PFSK-1 (cell line): ENCODE data around the gene RGS6.

Experiments
- FOXP2 ChIP-seq: optimal IDR thresholded peaks from 2 replicates; pipeline ENCODE3; 2011; ENCODE audit warnings: borderline replicate concordance, control low read depth, inconsistent platforms; ENCODE audit not compliant: insufficient read depth; ENCODE audit errors: extremely low read length, extremely low read depth
- POLR2AphosphoS5 ChIP-seq: IDR thresholded peaks from 2 replicates; pipeline ENCODE4 v1.6.1; 2012; ENCODE audit warnings: low read depth, mild to moderate bottlenecking, control low read depth, low read length, moderate library complexity
- SIN3A ChIP-seq: IDR thresholded peaks from 2 replicates; pipeline ENCODE4 v1.6.1; 2012; ENCODE audit warnings: mild to moderate bottlenecking, low read length, moderate library complexity, borderline replicate concordance; ENCODE audit not compliant: insufficient read depth
- TAF1 ChIP-seq: IDR thresholded peaks from 2 replicates; pipeline ENCODE4 v1.6.1; 2012; ENCODE audit warnings: low read length, control low read depth, borderline replicate concordance; ENCODE audit not compliant: insufficient read depth
- TF ChIP-seq, protein P1 (sequence below), 2 experiments: IDR thresholded peaks; 2 replicates each; pipeline versions ENCODE4 v1.6.1 to v1.8.0; 2011 to 2012; ENCODE audit warnings: low read depth in 2 of 2, low read length in 2 of 2, control low read depth in 1 of 2, inconsistent platforms in 1 of 2, mild to moderate bottlenecking in 1 of 2, moderate library complexity in 1 of 2; ENCODE audit not compliant: insufficient read depth in 1 of 2

RGS6 gene

GRCh38 chr14:71933001-71933587 is 865 bp downstream of the RGS6 start:
- TF ChIP-seq FOXP2: no peak
- no peak for TF ChIP-seq TAF1
- TF ChIP-seq, protein P1, sequence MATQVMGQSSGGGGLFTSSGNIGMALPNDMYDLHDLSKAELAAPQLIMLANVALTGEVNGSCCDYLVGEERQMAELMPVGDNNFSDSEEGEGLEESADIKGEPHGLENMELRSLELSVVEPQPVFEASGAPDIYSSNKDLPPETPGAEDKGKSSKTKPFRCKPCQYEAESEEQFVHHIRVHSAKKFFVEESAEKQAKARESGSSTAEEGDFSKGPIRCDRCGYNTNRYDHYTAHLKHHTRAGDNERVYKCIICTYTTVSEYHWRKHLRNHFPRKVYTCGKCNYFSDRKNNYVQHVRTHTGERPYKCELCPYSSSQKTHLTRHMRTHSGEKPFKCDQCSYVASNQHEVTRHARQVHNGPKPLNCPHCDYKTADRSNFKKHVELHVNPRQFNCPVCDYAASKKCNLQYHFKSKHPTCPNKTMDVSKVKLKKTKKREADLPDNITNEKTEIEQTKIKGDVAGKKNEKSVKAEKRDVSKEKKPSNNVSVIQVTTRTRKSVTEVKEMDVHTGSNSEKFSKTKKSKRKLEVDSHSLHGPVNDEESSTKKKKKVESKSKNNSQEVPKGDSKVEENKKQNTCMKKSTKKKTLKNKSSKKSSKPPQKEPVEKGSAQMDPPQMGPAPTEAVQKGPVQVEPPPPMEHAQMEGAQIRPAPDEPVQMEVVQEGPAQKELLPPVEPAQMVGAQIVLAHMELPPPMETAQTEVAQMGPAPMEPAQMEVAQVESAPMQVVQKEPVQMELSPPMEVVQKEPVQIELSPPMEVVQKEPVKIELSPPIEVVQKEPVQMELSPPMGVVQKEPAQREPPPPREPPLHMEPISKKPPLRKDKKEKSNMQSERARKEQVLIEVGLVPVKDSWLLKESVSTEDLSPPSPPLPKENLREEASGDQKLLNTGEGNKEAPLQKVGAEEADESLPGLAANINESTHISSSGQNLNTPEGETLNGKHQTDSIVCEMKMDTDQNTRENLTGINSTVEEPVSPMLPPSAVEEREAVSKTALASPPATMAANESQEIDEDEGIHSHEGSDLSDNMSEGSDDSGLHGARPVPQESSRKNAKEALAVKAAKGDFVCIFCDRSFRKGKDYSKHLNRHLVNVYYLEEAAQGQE (IDR thresholded peaks at IDR 0.05; ENCODE audit: insufficient read depth in 1 of 2, low read depth in 2 of 2, low read length in 2 of 2): no peak
- TF ChIP-seq SIN3A: no peak

- TF ChIP-seq SIN3A: no peak
- TF ChIP-seq, protein P1 (IDR thresholded peaks at IDR 0.05; ENCODE audit: insufficient read depth in 1 of 2, low read depth in 2 of 2, low read length in 2 of 2): no peak
- TF ChIP-seq FOXP2: no peak
- no peak for TF ChIP-seq POLR2AphosphoS5
- no peak for TF ChIP-seq TAF1
Observed at GRCh38 chr14:71942904-71943694, 10.9 kb downstream of the RGS6 start.

DNA sequence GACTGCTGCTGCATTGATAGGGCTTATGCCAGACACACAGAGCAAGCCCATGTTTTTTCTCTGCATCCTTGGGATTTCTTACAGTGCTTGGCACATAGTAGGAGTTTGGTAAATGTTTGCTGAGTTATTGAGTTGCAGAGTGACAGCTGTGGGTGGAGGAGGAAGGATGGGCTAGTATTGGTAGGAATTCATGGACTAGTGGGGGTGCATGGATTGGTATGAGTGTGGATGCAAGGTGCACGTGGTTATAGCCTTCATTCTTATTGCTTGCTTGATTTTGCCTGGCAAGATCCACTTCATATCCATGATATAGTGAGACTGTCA is 11.4 kb downstream of the RGS6 start:
- no peak for TF ChIP-seq TAF1
- no peak for TF ChIP-seq FOXP2
- no peak for TF ChIP-seq POLR2AphosphoS5
- no peak for TF ChIP-seq SIN3A
- TF ChIP-seq, protein P1 (IDR thresholded peaks at IDR 0.05; ENCODE audit: insufficient read depth in 1 of 2, low read depth in 2 of 2, low read length in 2 of 2): no peak

- TF ChIP-seq, protein P1 (IDR thresholded peaks at IDR 0.05; ENCODE audit: insufficient read depth in 1 of 2, low read depth in 2 of 2, low read length in 2 of 2): no peak
- TF ChIP-seq FOXP2 (no peak), TAF1 (no peak), SIN3A (no peak), POLR2AphosphoS5 (no peak)
Observed at GRCh38 chr14:71947947-71948500, 15.8 kb downstream of the RGS6 start.
